Choroid plexus epithelial cell (primary cell): ENCODE data around the gene ADAMTS4.
A peak's percentile ranks its signal among the peaks of the same experiment; 100 is the strongest.

Experiments
- DNase-seq: peaks from one replicate; pipeline ENCODE4 v3.0.0-alpha.2; 2010; ENCODE audit warnings: low read depth
- H3K4me3 ChIP-seq: 2 replicates; pipeline ENCODE4 v1.5.1; 2011; ENCODE audit warnings: low read depth, mild to moderate bottlenecking, control low read depth, low read length, moderate library complexity
- TF ChIP-seq, protein P1 (sequence below): conservative IDR thresholded peaks from 2 replicates; pipeline ENCODE4 v1.5.1; 2011; ENCODE audit warnings: low read depth, mild to moderate bottlenecking, control low read depth, inconsistent platforms, low read length, moderate library complexity

ADAMTS4 gene

DNA sequence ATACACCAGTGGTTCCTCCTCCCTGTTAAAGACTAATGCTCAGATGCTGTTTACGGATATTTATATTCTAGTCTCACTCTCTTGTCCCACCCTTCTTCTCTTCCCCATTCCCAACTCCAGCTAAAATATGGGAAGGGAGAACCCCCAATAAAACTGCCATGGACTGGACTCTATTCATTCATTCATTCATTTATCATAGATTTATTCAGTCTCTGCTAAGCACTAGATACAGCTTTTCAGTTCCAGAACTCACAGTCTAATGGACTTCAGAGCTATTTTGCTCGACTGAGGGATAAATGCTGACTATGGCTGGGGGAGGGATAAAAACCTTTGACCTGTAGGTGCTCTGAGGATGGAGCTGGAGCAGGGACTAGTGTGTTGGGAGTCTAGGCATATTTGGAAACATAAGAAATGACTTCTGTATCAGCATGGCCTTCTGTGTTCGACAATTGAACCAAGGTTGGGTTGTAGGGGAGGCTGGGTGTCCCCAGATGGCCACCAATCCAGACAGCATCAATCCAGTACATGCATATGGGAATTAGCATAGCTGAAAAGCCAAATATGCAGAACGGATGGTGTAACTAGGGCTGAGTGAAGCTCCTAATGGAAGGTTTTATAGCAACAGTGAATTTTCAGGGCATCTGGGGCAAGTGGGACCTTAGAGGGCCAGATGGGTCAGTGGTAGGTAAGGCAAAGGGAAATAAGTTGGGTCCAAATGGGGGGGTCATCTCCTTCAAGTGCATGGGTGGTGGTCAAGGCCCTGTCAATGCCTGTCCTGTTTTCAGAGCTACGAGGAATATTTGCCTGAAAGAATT lies 20.4 kb upstream of the ADAMTS4 start:
- TF ChIP-seq, protein P1, sequence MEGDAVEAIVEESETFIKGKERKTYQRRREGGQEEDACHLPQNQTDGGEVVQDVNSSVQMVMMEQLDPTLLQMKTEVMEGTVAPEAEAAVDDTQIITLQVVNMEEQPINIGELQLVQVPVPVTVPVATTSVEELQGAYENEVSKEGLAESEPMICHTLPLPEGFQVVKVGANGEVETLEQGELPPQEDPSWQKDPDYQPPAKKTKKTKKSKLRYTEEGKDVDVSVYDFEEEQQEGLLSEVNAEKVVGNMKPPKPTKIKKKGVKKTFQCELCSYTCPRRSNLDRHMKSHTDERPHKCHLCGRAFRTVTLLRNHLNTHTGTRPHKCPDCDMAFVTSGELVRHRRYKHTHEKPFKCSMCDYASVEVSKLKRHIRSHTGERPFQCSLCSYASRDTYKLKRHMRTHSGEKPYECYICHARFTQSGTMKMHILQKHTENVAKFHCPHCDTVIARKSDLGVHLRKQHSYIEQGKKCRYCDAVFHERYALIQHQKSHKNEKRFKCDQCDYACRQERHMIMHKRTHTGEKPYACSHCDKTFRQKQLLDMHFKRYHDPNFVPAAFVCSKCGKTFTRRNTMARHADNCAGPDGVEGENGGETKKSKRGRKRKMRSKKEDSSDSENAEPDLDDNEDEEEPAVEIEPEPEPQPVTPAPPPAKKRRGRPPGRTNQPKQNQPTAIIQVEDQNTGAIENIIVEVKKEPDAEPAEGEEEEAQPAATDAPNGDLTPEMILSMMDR: no peak
- DNase-seq: no peak
- H3K4me3 ChIP-seq: no peak overlapping the region

DNA sequence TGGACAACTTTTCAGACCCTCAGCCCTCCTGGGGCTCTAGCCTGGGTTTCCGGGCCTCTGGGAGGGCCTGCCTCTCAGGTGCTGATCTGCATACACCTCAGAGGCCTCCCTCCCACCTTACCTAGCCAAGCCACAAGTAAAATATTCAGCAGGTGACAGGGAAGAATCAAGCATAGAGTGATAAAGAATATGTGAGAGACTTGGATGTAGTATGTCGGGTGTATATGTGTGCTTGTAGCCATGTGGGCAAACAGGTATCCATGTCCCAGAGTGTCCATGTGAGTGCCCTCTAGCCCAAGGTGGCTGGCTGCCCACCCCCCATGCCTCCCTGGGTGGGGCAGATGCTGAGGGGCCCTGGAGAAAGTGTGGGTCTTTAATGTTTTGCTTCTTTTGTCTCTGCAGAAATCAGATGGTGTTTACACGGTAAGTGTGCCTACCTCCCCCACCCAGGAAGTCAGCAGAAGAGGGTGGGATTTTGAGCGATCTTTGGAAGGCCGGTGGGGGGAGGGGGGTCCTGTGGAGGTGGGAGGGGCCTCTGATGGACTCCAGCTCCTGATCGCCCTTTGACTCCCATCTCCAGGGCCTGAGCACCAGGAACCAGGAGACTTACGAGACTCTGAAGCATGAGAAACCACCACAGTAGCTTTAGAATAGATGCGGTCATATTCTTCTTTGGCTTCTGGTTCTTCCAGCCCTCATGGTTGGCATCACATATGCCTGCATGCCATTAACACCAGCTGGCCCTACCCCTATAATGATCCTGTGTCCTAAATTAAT lies 19.6 kb upstream of the ADAMTS4 start:
- H3K4me3 ChIP-seq: no peak overlapping the region
- DNase-seq: no peak
- TF ChIP-seq, protein P1: no peak

DNA sequence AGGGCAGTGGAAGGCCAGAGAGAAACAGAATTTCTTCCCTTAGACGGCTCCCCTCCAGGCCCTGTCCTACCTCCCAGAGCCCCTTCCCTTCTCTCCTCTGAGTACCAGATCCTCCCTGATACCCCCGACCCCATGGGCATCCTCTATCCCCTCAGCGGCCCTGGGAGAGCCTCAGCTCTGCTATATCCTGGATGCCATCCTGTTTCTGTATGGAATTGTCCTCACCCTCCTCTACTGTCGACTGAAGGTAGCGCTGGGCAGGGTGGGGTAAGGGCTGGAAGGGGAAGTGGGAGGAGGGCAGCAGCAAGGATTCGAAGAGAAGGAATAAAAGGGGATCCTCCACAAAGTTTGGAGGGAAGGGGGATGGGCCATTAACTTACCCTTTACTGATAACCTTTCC lies 19.0 kb upstream of the ADAMTS4 start:
- TF ChIP-seq, protein P1: no peak
- no peak overlapping the region for H3K4me3 ChIP-seq
- no peak for DNase-seq

DNA sequence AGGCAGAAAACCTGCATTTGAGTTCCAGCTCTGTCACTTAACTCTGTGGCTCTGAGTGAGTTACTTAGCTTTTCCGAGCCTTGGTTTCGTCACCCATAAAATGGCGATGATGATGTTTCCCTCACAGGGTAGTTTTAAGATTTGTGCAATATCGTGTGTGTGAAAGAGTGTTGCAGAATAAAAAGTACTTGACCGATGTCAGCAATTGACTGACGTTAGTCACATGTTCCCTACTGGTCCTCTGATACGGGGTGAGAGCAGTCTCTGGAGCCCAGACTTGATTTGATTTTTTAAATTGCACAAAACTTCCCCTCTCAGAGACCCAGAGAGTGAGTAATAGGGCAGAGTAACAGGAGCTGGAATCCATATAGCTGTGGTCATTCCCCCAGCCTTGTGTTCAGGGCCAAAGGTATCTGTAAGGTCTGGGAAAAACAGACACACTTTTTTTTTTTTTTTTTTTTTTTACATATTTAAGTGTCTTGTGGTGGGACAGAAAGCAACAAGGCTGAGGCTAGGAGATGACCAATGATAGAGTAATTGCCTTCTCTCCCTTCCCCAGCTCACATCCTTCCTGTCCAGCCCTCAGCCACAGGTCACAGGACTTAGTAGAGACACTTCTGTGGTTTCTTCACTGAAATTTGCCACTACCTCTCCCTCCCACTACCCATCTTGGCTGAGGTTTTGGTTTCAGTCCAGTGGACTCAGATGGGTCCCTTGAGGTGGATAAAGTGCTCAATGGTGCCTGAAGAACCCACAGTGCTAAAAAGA lies 18.3 kb upstream of the ADAMTS4 start:
- TF ChIP-seq, protein P1: no peak
- H3K4me3 ChIP-seq: no peak overlapping the region
- peak; percentile 95 for DNase-seq

DNA sequence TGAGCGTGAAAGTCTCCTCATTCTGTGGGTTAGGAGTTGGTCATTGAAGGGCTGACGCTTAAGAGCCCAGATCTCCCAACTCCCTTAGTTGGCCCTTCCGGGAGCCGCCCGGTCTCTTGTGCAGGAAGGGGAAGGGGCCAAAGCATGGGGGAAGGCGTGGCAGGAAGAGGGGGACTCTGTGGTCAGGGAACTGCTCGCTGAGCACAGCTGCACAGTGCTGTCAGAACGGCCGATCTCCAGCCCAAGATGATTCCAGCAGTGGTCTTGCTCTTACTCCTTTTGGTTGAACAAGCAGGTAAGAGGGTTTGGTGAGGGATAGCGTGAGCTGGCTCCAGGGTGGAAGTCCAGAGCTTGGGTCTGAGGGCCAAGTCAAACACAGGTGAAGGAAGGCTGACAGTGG lies 16.2 kb upstream of the ADAMTS4 start, which contains the start of gene FCER1G:
Gene FCER1G (plus strand): TSS at position 220 of the 400 bp plus-strand sequence. CDS start 27 bp downstream, at position 247.
- no peak within 1 kb of the TSS for H3K4me3 ChIP-seq
- TF ChIP-seq, protein P1: no peak
- no peak for DNase-seq

DNA sequence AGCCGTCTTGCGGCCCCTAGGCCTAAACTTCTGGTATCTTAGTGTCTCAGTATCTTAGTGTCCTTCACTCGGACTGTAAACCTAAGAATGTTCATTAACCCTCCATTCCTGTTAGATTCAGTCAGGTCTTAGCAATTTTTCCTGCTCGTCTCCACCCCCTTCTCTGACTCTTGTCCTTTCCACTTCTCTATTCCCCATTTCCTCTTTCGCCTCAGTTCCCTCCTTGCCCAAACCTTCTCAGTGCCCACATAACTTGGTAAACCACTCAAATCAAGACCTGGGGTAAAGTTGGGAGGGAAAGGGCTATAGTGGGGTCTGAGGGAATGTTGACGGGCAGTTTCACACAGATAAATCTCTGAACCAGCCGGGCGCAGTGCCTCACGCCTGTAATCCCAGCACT lies 15.5 kb upstream of the ADAMTS4 start:
- no peak overlapping the region for H3K4me3 ChIP-seq
- DNase-seq: no peak
- TF ChIP-seq, protein P1: no peak
